ENCODE measurements around the gene TLCD4. TPM values are rescaled to one million over a fixed set of nuclear protein-coding genes. Genes with fewer than 3 reads are reported as not detected.
"Not testable (repeated sequence)": the region's sequence is repeated elsewhere in the genome, so short reads cannot be mapped to it uniquely, and the experiment has no call there.

TLCD4 gene
- total RNA-seq, 1 experiment from 2014 or later = 0.75 TPM

DNA sequence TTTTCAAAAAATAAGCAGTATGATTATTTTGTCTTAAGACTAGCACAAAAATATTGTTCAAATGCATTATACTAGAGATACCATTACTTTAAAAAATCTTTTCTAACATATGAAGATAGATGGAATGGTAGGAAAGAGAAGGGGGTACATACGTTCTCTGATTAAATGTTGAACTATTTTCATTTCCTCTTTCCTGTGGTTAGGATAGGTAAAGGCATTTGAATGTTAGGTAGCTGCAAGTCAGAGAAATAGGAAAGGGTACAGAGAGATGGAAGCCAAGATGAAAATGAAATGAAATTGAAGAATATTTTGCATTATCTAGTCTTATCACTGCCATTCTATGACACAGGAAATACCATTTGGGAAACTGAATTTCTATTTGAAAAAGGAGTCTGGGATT is 28.3 kb downstream of the TLCD4 start:
- no peak for DNase-seq (ENCODE audit: low read depth)

GRCh38 chr1:95146637-95147036 is 29.5 kb downstream of the TLCD4 start:
- DNase-seq (ENCODE audit: low read depth) = no peak

- no peak for DNase-seq (ENCODE audit: low read depth)
Measured at GRCh38 chr1:95154096-95154495, 36.9 kb downstream of the TLCD4 start.

DNA sequence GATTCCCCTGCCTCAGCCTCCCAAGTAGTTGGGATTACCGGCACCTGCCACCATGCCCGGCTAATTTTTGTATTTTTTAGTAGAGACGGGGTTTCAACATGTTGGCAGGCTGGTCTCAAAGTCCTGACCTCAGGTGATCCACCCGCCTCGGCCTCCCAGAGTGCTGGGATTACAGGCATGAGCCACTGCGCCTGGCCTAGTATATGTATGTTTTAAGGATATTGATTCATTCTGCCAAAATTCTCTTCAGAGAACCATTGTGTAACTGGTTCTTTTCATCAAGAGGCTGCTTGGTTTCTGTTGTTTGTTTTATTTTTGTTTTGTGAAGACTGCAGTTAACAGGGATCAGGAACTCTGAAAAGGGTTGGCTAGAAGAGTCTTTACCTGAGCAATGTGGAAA is 48.4 kb downstream of the TLCD4 start:
- DNase-seq (ENCODE audit: low read depth) = not testable (repeated sequence)

Other genes starting within 250 kb of the TLCD4 start
- 513 and 547 TPM in 2 replicates for gene CNN3, start 190.2 kb upstream of the TLCD4 start, total RNA-seq (2014; rRNA removed)
- 1.5 and 2.7 TPM in 2 replicates for gene ALG14, start 44.4 kb upstream of the TLCD4 start, total RNA-seq (2014; rRNA removed)
- 10.2 and 12.6 TPM in 2 replicates for gene RWDD3, start 116.9 kb downstream of the TLCD4 start, total RNA-seq (2014; rRNA removed)